GM21576 (cell line): ENCODE data around the gene POLE4.

Source experiments
- ATAC-seq: cut with Tn5 transposase; IDR thresholded peaks from one replicate; pipeline ENCODE4 v1.9.1; 2021; ENCODE audit warnings: mild to moderate bottlenecking, moderate library complexity; ENCODE audit not compliant: unreplicated experiment

Gene POLE4, protein sequence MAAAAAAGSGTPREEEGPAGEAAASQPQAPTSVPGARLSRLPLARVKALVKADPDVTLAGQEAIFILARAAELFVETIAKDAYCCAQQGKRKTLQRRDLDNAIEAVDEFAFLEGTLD

GRCh38 chr2:74958274-74959105 lies at the start of gene POLE4:
Gene POLE4 (plus strand): TSS chr2:74958643. CDS start chr2:74958680, 37 bp downstream.
- ATAC-seq, result peak; percentile 91

GRCh38 chr2:74908748-74909444 lies 49.5 kb upstream of the POLE4 start:
- ATAC-seq, result no peak

DNA sequence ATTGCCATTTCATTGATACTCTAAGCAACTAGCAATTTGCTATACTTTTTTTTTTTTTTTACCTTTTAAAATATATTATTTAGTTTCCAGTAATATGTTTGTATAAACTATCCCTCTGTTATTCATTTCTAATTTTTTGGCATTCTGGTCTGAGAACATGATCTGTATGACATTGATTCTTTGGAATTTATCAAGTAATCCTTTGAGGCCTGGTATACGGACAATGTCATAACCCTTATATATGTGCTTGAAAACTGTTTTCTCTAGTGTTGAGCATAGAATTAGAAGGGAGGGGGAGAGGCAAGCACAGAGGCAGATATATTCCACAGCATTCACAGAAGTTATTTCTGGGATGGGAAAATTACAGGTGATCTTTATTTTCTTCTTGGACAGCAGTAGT lies 48.2 kb upstream of the POLE4 start:
- no peak for ATAC-seq

GRCh38 chr2:74911061-74911460 lies 47.4 kb upstream of the POLE4 start:
- no peak for ATAC-seq

DNA sequence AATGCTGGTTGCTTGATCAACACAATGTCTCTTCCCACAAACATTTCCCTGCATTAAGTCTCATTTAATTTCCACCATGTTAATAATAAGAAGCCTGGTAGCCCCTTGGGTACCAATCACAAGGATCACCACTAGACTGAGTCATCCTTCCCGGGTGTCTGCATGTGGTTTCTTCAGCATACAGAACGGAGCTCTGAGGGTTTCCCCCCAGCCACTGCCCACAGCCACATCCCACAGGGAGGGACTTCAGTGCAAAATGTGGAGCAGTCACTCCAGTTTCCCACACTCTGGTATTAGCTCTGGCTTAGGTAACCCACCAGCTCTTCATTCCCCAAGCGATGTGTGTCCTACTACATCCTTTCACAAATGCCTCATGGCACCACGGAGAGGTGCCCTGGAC lies 42.7 kb upstream of the POLE4 start:
- ATAC-seq, result no peak

DNA sequence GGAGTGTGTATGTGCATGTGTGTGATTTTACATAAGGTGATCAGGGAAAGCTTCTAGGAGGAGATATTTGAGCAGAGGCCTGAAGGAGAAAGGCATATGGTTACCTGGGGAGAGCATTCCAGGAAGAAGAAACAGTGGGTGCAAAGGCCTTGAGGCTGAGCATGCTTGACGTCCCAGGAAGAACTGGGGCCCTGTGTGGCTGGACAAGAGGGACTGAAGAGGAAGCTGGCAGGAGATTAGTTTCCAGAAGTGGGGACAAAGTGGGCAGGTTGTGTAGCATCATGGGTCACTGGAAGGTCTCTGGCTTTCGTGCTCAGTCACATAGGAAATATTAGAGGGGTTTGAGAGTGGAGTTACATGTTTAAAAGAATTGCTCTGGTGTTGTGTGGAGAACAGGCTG lies 42.0 kb upstream of the POLE4 start:
- no peak for ATAC-seq

DNA sequence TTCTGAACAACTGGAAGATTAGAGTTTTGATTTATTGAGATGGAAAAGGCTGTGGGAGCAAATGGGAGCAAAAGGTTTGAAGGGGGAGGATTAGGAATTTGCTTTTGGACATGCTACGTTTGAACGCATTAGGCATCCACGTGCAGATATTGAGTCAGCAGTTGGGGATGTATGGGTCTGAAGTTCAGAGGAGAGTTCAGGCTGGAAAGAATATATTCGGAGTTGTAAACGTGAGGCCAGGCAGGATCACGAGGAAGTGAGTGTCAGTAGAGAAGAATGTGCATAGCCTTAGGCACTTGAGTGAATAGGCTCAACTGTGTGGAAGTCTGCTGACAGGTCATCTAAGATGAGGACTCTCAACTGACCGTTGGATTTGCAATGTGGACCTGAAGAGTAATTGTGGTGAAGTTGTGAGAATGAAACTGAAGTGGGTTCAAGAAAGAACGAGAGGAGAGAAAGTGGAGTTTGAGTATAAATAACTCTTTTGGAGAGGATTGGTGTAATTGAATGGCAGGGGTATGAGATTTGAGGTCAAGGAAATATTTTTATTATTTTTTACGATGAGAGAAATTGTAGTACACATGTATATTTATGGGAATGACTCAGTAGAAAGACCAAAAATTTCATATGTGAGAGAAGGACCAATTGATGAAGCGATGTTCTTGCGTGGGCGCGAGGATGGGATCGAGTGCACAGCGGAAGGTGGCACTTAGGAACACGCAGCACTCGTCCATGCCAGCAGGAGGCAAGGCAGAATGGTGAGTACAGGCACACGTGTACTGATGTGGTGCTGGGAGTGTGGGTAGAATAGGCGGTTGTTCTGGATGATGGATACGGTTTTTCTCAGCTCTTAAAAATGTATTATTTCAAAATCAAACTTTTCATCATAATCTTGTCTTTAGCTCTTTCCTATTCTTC lies 40.5 kb upstream of the POLE4 start:
- no peak for ATAC-seq

GRCh38 chr2:74919827-74920226 lies 38.6 kb upstream of the POLE4 start:
- ATAC-seq, result no peak

DNA sequence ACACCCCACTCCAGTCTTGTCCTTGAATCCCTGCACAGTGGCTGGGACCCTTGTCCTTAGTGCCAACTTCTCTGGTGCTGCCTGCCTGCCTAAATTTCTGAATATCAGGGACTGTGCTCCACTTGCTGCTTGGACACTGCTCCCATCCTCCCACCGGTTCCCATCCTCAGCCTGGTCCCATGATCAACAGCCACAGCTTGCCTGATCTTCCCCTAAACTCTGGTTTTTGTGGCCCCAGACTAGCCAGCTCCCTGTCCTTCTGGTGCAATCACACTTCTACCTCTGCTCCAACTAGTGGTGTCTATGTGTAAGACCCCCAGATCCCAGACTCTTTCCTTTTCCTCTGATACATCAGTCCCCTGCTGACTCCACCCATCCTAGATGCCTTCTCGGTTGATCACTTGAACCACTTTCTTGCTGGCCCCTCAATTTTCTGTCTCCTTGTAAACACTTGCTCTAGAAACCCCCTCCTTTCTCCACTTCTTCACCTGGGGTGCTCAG lies 37.2 kb upstream of the POLE4 start:
- no peak for ATAC-seq

GRCh38 chr2:74922592-74923227 lies 35.7 kb upstream of the POLE4 start:
- no peak for ATAC-seq

DNA sequence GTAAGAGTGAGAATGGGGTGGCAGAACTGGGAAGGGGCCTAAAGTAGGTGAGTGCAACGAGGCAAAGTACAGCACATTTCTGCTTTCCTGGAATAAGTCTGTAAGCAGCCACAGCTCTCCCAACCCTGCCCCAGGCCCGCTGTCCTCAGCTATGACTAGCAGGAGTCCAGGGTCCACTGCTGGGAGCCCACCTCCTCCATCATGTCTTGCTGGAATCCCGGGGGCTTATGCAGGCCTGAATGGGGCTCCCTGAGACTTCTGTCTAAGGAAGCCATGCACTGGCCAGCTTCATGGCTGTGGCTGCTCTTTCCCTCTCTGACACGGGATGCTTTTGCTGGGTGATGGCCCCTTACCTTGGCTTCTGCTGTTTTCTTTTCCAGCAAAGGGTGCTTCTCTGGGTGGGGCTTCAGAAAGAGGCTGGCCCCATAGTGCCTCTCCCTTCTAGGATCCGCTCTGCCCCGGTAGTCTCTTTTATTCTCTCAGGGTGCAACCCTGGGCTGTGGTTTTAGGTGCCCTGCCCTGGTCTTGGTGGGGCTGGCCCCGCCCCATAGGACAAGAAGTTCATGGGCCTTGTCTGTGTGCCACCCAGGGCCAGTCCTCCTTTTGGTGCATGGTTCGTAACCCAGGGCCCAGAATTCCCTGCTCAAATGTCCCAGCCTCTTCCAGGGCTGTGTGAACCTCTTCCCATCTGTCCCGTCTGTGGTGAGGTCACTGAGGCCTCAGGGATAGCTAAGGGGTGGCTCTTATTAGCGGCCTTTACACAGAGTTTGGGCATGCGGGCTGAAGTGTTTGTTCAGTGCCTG lies 33.8 kb upstream of the POLE4 start:
- no peak for ATAC-seq

- no peak for ATAC-seq
These were observed 33.1 kb upstream of the POLE4 start for GRCh38 chr2:74925361-74925786.

- ATAC-seq, result no peak
These were observed 30.8 kb upstream of the POLE4 start for GRCh38 chr2:74927621-74928020.

DNA sequence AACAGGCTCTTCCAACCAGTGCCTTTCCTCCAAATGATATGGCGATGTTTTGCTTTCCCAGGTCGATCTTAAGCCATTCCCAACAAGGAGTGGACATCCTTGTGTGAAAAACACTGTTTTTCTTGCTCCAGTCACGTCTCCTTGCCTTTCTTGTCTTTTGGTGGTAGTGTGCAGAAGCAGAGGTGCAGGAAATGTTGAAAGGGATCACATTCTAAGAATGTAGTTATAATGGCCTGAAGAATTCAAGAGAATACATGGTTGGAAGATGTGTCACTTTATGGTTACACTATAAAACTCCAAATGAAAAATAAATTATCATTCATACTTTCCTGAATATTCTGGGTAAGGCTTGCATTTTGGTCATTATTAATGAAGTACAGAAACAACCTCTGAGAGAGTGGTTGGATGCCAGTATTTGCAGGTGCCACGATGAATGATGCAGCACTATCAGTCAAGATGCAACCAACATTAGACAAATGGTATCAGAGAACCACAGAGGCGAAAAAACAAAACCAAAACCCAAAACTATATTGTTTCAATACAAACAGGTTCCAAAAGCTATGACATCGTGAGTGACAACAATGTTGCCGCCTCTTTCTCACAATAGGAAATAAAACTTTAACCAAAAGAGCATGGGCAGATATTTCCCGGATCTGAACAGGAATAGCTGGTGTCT lies 27.5 kb upstream of the POLE4 start:
- ATAC-seq, result no peak

DNA sequence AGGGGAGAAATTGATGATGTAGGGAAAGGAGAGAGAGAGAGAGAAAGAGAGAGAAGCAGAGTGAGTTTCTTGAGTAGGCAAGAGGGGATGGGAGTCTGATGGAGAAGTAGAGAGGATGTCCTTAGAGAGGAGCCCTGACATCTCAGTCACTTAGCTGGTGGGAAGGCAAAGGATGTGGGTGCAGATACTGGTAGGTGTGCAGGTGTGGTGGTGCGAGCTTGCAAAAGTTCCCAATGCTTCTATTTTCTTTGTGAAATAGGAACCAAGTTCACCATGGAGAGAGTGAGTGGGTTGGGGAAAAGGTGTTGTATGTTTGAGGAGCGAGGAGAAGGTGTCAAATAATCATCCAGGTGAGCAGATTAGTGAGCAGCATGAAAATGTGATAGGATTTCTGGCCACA lies 26.5 kb upstream of the POLE4 start:
- no peak for ATAC-seq

GRCh38 chr2:74935975-74936391 lies 22.5 kb upstream of the POLE4 start:
- no peak for ATAC-seq

- ATAC-seq, result no peak
These were observed 21.1 kb upstream of the POLE4 start for GRCh38 chr2:74937221-74937880.

DNA sequence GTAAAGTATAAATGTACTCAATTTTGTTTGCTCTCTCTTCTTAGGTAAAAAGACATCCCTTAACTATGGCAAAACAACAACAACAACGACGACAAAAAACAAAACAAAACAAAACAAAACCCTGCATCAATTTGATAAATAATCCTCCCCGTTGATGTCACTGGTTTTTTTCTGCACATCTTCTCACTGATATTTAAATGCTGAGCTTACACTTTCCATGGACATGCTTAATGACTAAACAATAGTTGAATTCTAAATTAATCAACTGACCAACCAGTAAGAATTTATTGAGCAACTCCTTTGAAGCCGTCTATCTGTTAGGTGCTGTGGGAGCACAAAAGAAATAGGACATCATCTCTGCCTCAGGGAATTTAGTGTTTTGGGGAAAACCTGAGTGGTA lies 20.2 kb upstream of the POLE4 start:
- no peak for ATAC-seq
